ENCODE measurements around the gene MDFI. TPM values are rescaled to one million over a fixed set of nuclear protein-coding genes. Genes with fewer than 3 reads are reported as not detected.

The MDFI gene
- polyA plus RNA-seq, 1 donor from 2014 or later = 42.5 TPM

- Histone ChIP-seq H3K4me3 (ENCODE audit: low read length) (no peak overlapping the region), H2AFZ (ENCODE audit: low read depth, low read length) (no peak overlapping the region), H3K9me3 (ENCODE audit: low read length) (no peaks in the 10 kb centered on the region), H4K20me1 (ENCODE audit: insufficient read depth) (no peaks in the 10 kb centered on the region), H3K4me2 (ENCODE audit: low read length) (no peak overlapping the region), H3K27me3 (ENCODE audit: insufficient read depth, low read depth, low read length) (no peaks in the 10 kb centered on the region), H3K9ac (ENCODE audit: low read length) (no peak overlapping the region), H3K27ac (ENCODE audit: low read length) (no peak overlapping the region), H3K79me2 (replicated peaks; ENCODE audit: insufficient read depth, low read length) (no peaks in the 10 kb centered on the region), H3F3A (ENCODE audit: insufficient read depth, low read length, poor library complexity, severe bottlenecking) (no peaks in the 10 kb centered on the region), H3K9me2 (ENCODE audit: insufficient read depth, low read length) (no peaks in the 10 kb centered on the region), H3K36me3 (ENCODE audit: insufficient read depth, low read length) (no peaks in the 10 kb centered on the region)
- TF ChIP-seq, protein P1, sequence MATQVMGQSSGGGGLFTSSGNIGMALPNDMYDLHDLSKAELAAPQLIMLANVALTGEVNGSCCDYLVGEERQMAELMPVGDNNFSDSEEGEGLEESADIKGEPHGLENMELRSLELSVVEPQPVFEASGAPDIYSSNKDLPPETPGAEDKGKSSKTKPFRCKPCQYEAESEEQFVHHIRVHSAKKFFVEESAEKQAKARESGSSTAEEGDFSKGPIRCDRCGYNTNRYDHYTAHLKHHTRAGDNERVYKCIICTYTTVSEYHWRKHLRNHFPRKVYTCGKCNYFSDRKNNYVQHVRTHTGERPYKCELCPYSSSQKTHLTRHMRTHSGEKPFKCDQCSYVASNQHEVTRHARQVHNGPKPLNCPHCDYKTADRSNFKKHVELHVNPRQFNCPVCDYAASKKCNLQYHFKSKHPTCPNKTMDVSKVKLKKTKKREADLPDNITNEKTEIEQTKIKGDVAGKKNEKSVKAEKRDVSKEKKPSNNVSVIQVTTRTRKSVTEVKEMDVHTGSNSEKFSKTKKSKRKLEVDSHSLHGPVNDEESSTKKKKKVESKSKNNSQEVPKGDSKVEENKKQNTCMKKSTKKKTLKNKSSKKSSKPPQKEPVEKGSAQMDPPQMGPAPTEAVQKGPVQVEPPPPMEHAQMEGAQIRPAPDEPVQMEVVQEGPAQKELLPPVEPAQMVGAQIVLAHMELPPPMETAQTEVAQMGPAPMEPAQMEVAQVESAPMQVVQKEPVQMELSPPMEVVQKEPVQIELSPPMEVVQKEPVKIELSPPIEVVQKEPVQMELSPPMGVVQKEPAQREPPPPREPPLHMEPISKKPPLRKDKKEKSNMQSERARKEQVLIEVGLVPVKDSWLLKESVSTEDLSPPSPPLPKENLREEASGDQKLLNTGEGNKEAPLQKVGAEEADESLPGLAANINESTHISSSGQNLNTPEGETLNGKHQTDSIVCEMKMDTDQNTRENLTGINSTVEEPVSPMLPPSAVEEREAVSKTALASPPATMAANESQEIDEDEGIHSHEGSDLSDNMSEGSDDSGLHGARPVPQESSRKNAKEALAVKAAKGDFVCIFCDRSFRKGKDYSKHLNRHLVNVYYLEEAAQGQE (IDR thresholded peaks at IDR 0.05; ENCODE audit: borderline replicate concordance) = no peak
- no peak for TF ChIP-seq TAF1 (IDR thresholded peaks at IDR 0.05; ENCODE audit: low read depth)
- TF ChIP-seq MXI1 (conservative IDR thresholded peaks at IDR 0.05; ENCODE audit: poor library complexity, severe bottlenecking) = no peak
- no peak for TF ChIP-seq RAD21 (conservative IDR thresholded peaks at IDR 0.05)
- TF ChIP-seq CTCF (IDR thresholded peaks at IDR 0.05; ENCODE audit: poor library complexity, severe bottlenecking) = no peak
- no peak for TF ChIP-seq EP300 (conservative IDR thresholded peaks at IDR 0.05; ENCODE audit: poor library complexity, severe bottlenecking)
These were observed 11.9 kb downstream of the MDFI start for GRCh38 chr6:41650120-41650519.

DNA sequence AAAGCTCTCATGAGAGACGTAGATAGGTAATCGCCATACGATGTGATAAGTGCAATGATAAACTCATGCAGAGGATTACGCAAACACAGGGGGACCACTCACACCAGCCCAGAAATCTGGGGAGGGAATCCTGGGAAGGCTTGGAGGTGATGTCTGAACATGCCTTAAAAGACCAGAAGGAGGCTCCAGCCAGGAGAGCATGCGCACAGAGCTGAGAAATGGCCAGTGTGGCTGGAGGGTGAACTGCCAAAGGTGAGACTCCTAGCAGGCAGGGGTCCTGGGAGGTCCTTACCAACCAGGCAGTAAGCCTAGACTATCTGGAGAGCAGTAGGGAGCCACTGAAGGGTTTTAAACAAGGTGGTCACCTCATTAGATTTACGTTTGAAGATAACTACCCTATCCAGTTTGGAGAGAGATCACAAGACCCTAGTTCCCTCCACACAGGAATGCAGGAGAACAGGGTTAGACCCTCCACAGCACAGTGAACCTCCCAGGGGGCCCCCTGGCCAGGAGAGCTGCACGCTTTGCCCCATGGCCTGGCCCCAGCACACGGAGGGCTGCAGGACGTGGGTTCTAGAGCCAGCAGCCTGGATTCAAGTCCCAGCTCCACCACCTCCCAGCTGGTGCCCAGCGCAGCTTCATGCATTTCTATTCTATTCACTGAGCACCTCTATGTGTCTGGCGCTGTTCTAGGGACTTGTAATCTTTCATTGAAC lies 13.1 kb downstream of the MDFI start:
- no peaks in the 10 kb centered on the region for H3K27me3 ChIP-seq (ENCODE audit: insufficient read depth, low read depth, low read length)
- H3K79me2 ChIP-seq (replicated peaks; ENCODE audit: insufficient read depth, low read length) = no peaks in the 10 kb centered on the region
- H3K9ac ChIP-seq (ENCODE audit: low read length) = no peak overlapping the region
- no peaks in the 10 kb centered on the region for H3K9me3 ChIP-seq (ENCODE audit: low read length)
- H3K4me3 ChIP-seq (ENCODE audit: low read length) = no peak overlapping the region
- no peaks in the 10 kb centered on the region for H4K20me1 ChIP-seq (ENCODE audit: insufficient read depth)
- no peak overlapping the region for H3K4me2 ChIP-seq (ENCODE audit: low read length)
- no peak overlapping the region for H3K27ac ChIP-seq (ENCODE audit: low read length)
- no peaks in the 10 kb centered on the region for H3K36me3 ChIP-seq (ENCODE audit: insufficient read depth, low read length)
- no peaks in the 10 kb centered on the region for H3F3A ChIP-seq (ENCODE audit: insufficient read depth, low read length, poor library complexity, severe bottlenecking)
- no peaks in the 10 kb centered on the region for H3K9me2 ChIP-seq (ENCODE audit: insufficient read depth, low read length)
- H2AFZ ChIP-seq (ENCODE audit: low read depth, low read length) = no peak overlapping the region
- TF ChIP-seq EZH2 (IDR thresholded peaks at IDR 0.05; ENCODE audit: borderline replicate concordance, insufficient read depth, low read length, poor library complexity, severe bottlenecking) (no peak), SMC3 (conservative IDR thresholded peaks at IDR 0.05; ENCODE audit: poor library complexity) (no peak), POLR2AphosphoS5 (IDR thresholded peaks at IDR 0.05) (no peak)
- TF ChIP-seq, protein P1 (IDR thresholded peaks at IDR 0.05; ENCODE audit: borderline replicate concordance) = no peak

Measured in neural cell (in vitro differentiated cells).